Cardiac septum (tissue), 1 donor: ENCODE data around the gene OR52E5. TPM values are rescaled to one million over a fixed set of nuclear protein-coding genes. Genes with fewer than 3 reads are reported as not detected.

Source experiments
- DNase-seq: peaks from one replicate; pipeline ENCODE4 v3.0.0-alpha.2; 2020; ENCODE audit warnings: low spot score
- intact Hi-C: fragments of 100-400 bp; cut with DNase I; formaldehyde crosslinking; loops from one replicate; pipeline ENCODE4 v1.14.0; 2022
- long read RNA-seq: library from polyadenylated mRNA; unstranded; transcript quantifications from one replicate; pipeline ENCODE4 v2.0.0, GENCODE V29; 2021
- total RNA-seq: library from RNA; stranded (reverse); fragmentation: NEBNext Ultra II Directional; extraction: Animal tissue kit (Norgen Biotek cat#: 25700); gene quantifications from one replicate; pipeline ENCODE4 v1.2.1, GENCODE V29; 2021
- donor health status: DM: no; HTN: no; CAD: no.

The OR52E5 gene
- not detected for total RNA-seq
- long read RNA-seq = 0 reads

DNA sequence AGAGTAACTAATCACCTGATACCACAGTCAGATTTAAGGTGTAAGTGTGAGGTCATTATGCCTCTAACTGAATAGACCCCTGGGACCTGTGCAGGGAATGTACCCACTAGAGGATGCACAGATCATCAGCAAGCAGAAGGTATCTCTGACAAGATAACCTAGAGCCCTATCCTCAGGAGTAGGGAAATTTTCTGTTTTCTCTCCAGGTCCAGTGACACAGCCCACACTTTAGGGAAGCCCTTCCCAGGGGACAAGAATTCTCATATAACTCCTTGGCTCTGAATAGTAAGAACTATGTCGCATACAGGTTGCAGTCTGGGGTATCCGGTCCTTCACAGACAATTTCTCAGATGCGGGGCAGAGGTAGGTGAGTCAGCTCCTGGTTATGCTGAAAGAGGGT is at the start of gene OR52E5:
Gene OR52E5 (plus strand): TSS at position 301 of the 400 bp plus-strand sequence. CDS start 7,569 bp downstream, outside the sequence.
- intact Hi-C loops = no loop called here
- no peak for DNase-seq

GRCh38 chr11:5846701-5847100 is 46.3 kb upstream of the OR52E5 start:
- DNase-seq = no peak
- intact Hi-C loops = no loop called here

DNA sequence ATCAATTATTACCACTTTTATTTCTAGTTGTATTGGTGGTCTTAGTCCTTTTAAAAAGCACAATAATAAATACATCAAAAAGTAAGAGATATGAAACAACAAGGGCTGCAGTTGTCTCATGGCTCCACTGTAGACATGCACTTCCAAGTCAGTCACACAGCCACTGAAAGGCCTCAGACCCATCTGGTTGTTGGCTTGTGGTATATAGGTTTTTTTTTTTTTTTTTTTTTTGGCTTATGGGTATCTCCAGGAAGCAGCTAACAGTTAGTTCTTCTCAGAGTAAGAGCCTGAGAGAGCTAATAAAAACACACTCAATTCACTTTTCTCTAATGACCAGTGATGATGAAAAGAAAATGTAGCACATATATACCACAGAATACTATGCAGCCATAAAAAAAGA is 45.3 kb upstream of the OR52E5 start:
- intact Hi-C loops = no loop called here
- no peak for DNase-seq

DNA sequence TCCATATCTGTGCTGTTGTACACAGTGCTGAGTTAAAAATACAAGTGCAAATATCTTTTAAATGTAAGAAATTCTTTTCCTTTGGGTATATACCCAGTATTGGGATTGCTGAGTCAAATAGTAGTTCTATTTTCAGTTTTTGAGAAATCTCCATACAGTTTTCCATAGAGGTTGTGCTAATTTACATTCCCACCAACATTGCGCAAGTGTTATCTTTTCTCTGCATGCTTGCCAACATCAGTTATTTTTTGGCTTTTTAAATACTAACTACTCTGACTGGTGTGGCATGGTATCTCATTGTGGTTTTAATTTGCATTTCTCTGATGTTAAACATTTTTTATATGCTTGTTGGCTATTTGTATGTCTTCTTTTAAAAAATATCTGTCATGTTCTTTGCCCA is 42.0 kb upstream of the OR52E5 start:
- intact Hi-C loops = no loop called here
- no peak for DNase-seq

DNA sequence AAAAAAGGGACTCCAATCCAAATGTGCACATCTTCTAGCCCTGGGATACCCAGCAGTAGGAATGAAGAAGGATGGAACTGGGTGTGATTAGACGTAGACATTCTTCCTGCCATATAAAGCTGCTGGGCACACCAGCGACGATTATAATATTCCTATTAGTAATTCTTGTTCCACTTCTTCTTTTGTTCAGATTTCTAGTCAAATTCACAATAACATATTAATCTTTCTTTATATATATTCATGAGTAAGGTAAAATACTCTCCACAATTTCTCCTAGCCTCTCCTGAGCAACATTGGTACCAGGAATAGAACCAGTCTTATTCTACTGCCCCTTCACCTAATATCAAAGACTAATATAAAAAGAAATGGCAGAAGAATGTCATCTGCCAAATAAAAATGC is 35.4 kb upstream of the OR52E5 start, which contains the start of gene OR52E8:
Gene OR52E8 (minus strand): TSS at position 101 of the 400 bp plus-strand sequence. CDS start 0 bp downstream, at position 101.
- no peak for DNase-seq
- intact Hi-C loops = no loop called here

- intact Hi-C loops = no loop called here
- DNase-seq = no peak
Measured at GRCh38 chr11:5865826-5866225, 27.2 kb upstream of the OR52E5 start.

- intact Hi-C loops = no loop called here
- no peak for DNase-seq
Measured at GRCh38 chr11:5878564-5878963, 14.4 kb upstream of the OR52E5 start.

GRCh38 chr11:5880329-5880728 is 12.7 kb upstream of the OR52E5 start, which contains the start of gene OR52E4:
OR52E4 (plus strand) TSS chr11:5880629; CDS start chr11:5884293, 3,664 bp downstream.
- no peak for DNase-seq
- intact Hi-C loops = loop anchor here (5.0 kb wide), 1 partner anchor 177 kb away; no protein-coding TSS in a partner anchor

- intact Hi-C loops = loop anchor here (5.0 kb wide), 1 partner anchor 176 kb away; no protein-coding TSS in a partner anchor
- DNase-seq = no peak
Measured at GRCh38 chr11:5881756-5882155, 11.3 kb upstream of the OR52E5 start.

GRCh38 chr11:5887172-5887571 is 5.8 kb upstream of the OR52E5 start:
- DNase-seq = no peak
- intact Hi-C loops = no loop called here

- intact Hi-C loops = no loop called here
- no peak for DNase-seq
Measured at GRCh38 chr11:5887661-5888060, 5.3 kb upstream of the OR52E5 start.

DNA sequence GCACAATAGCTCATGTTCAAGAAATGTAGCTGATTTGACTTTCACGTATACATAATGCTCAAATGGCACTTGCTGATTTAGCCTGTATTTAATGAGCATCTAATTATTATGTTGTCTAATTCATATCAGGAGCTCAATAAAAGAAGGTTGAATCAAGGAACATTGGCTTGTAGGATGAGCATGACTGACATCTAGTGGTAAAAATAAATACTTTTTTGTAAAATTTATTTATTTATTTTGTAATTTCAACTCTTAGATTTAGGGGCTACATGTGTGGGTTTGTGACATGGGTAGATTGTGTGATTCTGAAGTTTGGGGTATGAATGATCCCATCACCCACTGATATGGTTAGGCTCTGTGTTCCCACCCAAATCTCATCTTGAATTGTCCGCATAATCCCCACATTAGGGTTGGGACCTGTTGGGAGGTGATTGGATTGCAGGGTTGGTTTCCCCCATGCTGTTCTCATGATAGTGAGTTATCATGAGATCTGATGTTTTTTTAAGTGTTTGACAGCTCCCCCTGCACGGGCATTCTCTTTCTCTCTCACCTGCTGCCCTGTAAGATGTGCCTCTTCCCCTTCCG is 1.7 kb upstream of the OR52E5 start:
- intact Hi-C loops = no loop called here
- no peak for DNase-seq

DNA sequence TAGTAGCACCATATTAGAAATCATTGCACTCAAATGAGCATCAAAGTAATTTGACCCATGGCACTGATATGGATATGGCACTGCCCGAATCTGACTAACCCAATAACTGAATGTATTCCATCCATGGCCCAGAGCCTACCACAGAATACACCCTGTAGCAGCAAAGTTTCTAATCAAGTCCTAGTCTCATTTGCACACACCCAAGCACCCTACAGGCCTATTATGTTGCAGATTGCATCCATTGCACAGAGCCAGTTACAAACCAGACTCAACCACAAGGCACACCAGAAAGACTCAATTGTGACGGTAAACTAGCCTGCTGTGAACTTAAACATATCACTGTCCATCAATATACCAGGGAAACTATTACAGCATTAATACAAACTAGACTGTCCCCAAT is 6.5 kb downstream of the OR52E5 start:
- intact Hi-C loops = no loop called here
- DNase-seq = no peak

DNA sequence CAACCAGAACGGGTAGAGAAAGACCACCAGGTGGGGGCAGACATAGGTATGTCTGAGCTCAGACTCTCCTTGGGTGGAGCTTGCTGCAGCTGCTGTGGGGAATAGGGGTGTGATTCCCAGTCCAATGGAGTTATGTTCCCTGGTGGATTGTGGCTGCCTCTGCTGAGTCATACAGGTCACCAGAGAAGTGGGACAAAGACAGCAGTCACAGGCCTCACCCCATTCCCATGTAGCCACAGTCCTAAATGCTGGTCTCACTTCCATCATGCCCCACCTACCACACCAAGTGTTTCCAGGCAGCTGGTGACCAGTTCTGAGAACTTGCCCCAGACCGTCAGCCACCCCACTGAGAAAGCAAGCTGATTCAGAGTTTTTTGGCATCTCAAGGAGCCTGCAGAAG is 17.5 kb downstream of the OR52E5 start:
- intact Hi-C loops = no loop called here
- DNase-seq = no peak

DNA sequence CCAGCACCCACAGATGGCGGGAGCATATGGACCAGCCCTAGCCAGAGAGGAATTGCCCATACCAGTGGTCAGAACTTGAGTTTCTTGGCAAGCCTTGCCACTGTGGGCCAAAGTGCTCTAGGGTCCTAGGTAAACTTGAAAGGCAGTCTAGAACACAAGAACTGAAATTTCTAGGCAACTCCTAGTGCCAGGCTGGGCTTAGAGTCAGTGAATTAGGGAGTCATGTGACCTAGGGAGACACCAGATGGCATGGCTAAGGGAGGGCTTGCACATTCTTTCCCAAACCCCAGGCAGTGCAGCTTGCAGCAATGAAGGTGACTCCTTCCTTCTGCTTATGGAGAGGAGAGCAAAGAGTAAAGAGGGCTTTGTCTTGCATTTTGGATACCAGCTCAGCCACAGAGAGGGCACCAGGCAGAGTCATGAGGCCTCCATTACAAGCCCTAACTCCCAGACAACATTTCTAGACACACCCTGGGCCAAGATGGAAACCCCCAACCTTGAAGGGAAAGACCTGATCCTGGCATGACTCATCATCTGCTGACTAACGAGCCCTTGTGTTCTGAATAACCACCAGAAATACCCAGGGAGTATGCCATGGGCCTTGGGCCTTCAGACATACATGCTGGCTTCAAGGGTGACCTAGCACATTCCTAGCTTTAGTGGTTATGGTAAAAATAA is 29.9 kb downstream of the OR52E5 start:
- no peak for DNase-seq
- intact Hi-C loops = no loop called here

DNA sequence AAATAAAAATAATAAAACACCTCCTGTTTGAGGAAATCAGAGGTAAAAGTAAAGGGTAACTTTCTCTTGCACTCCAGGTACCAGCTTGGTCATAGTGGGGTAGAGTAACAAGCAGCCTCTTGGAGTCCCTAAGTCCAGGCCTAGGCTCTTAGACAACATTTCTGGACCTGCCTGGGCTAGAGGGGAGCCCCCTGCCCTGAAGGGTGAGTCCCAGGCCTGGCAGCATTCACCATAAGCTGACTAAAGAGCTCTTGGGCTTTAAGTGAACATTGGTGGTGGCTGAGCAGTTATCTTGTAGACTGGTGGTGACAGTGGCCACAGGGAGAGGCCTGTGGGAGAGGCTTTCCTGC is 30.4 kb downstream of the OR52E5 start:
- no peak for DNase-seq
- intact Hi-C loops = no loop called here

GRCh38 chr11:5923794-5924193 is 30.8 kb downstream of the OR52E5 start:
- DNase-seq = no peak
- intact Hi-C loops = no loop called here

- intact Hi-C loops = no loop called here
- no peak for DNase-seq
Measured at GRCh38 chr11:5928271-5928670, 35.3 kb downstream of the OR52E5 start.

DNA sequence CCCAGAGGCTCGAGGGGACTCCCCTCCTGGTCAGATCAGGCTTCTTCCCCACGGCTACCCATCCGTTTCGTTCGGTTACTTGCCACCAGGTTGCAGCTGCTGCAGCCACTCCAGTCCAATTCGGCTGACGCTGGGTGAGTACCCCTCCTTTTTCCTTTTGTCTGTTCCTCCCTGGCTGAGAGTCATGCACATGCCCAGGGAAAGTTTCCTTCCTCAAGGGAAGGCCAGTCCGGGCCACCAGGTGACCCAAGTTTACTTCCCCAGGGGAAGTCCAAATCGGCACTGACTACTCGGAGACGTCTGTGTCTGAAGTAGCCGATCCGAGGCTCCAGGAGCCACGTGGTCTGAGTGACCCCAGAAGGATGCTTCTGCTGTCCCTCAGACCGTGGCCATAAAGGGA is 35.8 kb downstream of the OR52E5 start:
- DNase-seq = no peak
- intact Hi-C loops = no loop called here

DNA sequence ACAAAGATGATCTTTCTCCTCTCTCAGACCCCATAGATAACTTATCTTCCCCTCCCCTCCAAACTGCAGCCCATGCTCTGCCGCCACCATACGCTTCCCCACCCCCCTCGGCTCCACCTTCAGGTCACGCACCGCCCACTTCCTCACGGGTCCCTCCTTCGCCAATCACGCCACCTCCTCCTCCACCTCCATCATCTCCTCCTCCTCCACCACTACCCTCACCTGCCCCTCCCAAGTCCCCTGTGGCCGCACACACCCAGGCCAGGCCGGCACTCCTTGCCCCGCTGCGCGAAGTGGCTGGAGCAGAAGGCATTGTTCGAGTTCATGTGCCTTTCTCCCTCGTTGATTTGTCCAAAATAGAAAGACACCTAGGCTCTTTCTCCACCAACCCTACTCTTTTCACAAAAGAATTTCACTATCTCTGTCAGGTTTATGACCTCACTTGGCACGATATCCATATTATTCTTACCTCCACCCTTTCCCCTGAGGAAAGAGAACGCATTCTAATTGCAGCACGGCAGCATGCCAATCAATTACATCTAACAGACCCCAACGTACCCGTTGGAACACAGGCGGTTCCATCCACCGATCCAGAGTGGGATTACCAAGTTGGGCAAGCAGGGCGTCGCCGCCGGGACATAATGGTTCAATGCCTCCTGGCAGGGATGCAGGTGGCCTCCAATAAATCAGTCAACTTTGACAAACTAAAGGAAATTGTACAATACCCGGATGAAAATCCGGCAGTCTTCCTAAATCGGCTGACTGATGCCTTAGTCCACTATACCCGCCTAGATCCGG is 36.8 kb downstream of the OR52E5 start:
- intact Hi-C loops = no loop called here
- DNase-seq = no peak

DNA sequence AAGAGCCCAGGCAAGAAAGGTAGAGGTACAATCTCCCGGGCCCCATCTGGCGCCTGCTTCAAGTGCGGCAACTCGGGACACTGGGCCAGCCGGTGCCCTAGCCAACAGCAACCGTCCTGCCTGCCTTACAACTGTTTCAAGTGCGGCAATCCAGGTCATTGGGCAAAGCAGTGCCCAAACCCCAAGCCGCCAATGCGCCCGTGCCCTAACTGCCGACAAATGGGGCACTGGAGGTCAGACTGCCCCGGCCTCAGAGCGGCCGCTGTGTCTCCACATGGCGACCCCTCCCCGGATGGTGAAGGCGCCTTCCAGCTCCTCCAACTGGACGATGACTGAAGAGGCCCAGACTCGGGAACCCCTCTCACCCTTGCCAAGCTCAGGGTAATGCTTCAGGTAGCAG is 37.6 kb downstream of the OR52E5 start:
- intact Hi-C loops = no loop called here
- DNase-seq = no peak
